Activated naive CD8-positive, alpha-beta T cell treated with anti-CD3 and anti-CD28 coated beads, Interleukin-2, amount 50 U/mL, for 24 hours (primary cell): ENCODE data around the gene MLN.
A peak's percentile ranks its signal among the peaks of the same experiment; 100 is the strongest.

Experiments used
- ATAC-seq: fragments of 150-1000 bp; cut with Tn5 transposase; one replicate; pipeline ENCODE4 v1.10.0; 2021
- DNase-seq: peaks from one replicate; pipeline ENCODE4 v3.0.0; 2021
- H3K27ac Mint-ChIP-seq: one replicate; pipeline ENCODE4 v1.8.0; 2021; ENCODE audit warnings: mild to moderate bottlenecking, mixed read lengths
- H3K27me3 Mint-ChIP-seq: one replicate; pipeline ENCODE4 v1.8.0; 2021; ENCODE audit warnings: mixed read lengths
- H3K36me3 Mint-ChIP-seq: one replicate; pipeline ENCODE4 v1.8.0; 2021; ENCODE audit warnings: low read depth, mixed read lengths
- H3K4me1 Mint-ChIP-seq: one replicate; pipeline ENCODE4 v1.8.0; 2021; ENCODE audit warnings: mixed read lengths
- H3K4me3 Mint-ChIP-seq: one replicate; pipeline ENCODE4 v1.8.0; 2021; ENCODE audit warnings: mild to moderate bottlenecking, moderate library complexity, mixed read lengths
- H3K9me3 Mint-ChIP-seq: one replicate; pipeline ENCODE4 v1.8.0; 2021; ENCODE audit warnings: mixed read lengths

MLN gene

DNA sequence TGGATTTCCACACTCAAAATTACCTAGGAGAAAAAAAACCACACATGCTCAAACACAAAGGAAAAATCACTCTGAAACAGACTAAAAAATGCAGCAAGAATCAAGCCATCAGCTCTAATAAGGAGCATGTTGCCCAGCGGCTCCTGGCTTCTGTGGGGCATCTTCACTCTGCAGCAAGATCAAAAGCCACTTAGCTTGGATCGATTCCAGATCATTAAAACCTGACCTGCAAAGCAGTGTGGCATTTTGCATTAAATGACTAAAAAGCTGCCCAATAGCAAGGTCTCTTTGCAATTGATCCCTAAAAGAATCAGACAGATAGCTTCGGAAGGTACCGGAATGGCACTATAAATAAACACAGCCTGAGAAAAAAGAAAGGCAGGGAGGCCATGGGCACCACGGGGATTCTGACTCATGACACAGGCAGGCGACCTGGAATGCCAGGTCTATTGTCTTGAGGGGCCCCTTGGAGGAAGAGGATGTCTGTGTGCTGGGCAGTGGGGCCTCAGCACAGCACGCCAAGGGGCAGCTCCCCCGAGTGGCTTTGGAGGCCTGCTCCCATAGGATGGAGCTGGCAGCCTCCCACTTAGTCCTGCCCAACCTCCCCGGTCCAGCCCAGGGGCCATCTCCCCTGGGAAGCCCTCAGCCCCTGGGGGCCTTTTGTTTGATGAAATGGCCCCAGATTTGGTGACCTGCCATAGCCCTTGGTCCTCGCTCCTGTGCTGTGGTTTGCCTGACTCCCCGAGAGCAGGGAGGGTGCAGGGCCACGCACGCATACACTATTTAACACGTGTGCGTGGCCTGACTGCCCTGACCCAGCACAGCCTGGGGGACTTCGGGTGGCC, 22.4 kb downstream of the MLN start:
- Mint-ChIP-seq H3K36me3 (peaks cover 37% of the 10 kb centered on the region), H3K4me1 (peaks cover 23% of the 10 kb centered on the region), H3K27ac (no peak overlapping the region), H3K4me3 (no peak overlapping the region), H3K9me3 (no peaks in the 10 kb centered on the region), H3K27me3 (no peaks in the 10 kb centered on the region)
- ATAC-seq (no peak), DNase-seq (no peak)

DNA sequence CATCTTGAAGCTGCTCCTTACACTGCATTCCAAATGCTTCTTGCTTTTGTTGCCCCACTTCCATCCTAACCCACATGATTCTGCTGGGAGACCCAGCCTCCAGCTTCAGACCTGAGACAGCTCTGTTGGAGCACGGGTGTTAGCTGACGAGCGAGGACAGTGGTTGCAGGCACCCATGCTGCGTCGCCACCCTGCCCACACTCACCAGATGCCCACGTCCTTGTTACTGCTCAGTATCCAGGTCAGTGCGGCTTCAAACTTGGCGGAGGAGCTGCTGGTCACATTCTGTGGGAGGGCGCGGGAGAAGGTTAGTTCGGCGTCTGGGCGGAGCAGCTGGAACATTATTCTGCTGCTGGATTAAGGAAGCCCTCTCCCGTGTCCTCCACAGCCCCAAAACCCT, 23.9 kb downstream of the MLN start:
- Mint-ChIP-seq H3K4me3 (no peak overlapping the region), H3K36me3 (peaks cover 30% of the 10 kb centered on the region)
- no peak for ATAC-seq

DNA sequence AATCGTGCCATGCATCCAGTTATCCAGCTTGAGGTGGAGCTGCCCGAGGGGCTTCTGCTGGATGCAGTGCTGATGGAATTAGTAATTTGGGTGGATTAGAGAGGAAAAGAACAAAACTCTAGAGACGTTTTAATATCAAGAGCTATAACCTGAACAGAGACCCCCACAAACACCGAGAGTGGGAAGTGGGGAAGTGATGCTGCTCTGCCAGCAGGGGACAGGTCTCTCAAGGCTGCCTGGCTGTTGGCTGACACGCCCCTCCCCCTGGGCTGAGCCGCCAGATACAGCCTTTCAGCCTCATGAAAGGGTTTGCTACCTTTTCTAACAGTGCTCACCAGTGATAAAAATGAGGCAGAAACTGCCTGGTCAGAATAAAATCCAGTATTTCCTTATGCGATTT, 24.5 kb downstream of the MLN start:
- no peak overlapping the region for H3K4me3 Mint-ChIP-seq
- H3K4me1 Mint-ChIP-seq: peaks cover 4% of the 10 kb centered on the region
- peaks cover 32% of the 10 kb centered on the region for H3K36me3 Mint-ChIP-seq
- H3K27me3 Mint-ChIP-seq: no peaks in the 10 kb centered on the region
- H3K27ac Mint-ChIP-seq: no peak overlapping the region
- ATAC-seq (no peak), DNase-seq (no peak)
- H3K9me3 Mint-ChIP-seq: no peaks in the 10 kb centered on the region

More for the DNA sequence above, 23.9 kb downstream of the MLN start:
- Mint-ChIP-seq H3K27me3 (no peaks in the 10 kb centered on the region), H3K9me3 (no peaks in the 10 kb centered on the region), H3K27ac (no peak overlapping the region), H3K4me1 (peaks cover 9% of the 10 kb centered on the region)
- no peak for DNase-seq

DNA sequence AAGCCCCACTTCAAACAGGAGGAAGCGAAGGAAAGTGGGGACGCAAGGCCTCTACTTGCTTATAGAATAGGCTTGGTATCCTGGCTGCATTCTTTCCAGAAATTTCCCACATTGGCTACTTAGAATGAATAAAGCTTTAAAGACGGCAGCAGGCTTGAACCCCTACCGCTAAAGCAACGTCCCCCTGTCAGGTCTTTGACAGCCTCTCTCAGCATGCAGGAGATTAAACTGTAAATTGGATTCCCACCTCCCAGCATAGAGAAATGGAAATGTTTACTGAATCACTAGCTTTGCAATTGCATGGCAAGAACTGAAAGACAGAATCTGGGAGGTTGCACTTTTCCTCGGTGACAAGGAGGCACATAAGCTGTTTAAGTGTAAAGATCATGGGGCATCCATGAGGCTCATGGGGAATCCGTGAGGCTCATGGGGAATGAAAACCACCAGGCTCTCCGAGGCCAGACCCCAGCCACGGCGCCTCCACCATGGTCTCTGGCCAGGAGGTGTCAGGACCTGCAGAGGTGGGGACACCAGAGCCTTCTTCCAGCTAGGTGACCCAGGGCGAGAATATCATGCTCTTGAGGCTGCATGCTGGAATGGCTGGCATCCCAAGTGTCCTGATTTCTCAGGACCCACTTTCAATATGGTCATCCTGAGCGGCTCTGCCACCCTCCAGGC, 25.2 kb downstream of the MLN start:
- Mint-ChIP-seq H3K9me3 (no peaks in the 10 kb centered on the region), H3K27me3 (no peaks in the 10 kb centered on the region), H3K36me3 (peaks cover 26% of the 10 kb centered on the region), H3K4me1 (no peaks in the 10 kb centered on the region), H3K27ac (no peak overlapping the region), H3K4me3 (no peak overlapping the region)
- ATAC-seq (no peak), DNase-seq (no peak)

DNA sequence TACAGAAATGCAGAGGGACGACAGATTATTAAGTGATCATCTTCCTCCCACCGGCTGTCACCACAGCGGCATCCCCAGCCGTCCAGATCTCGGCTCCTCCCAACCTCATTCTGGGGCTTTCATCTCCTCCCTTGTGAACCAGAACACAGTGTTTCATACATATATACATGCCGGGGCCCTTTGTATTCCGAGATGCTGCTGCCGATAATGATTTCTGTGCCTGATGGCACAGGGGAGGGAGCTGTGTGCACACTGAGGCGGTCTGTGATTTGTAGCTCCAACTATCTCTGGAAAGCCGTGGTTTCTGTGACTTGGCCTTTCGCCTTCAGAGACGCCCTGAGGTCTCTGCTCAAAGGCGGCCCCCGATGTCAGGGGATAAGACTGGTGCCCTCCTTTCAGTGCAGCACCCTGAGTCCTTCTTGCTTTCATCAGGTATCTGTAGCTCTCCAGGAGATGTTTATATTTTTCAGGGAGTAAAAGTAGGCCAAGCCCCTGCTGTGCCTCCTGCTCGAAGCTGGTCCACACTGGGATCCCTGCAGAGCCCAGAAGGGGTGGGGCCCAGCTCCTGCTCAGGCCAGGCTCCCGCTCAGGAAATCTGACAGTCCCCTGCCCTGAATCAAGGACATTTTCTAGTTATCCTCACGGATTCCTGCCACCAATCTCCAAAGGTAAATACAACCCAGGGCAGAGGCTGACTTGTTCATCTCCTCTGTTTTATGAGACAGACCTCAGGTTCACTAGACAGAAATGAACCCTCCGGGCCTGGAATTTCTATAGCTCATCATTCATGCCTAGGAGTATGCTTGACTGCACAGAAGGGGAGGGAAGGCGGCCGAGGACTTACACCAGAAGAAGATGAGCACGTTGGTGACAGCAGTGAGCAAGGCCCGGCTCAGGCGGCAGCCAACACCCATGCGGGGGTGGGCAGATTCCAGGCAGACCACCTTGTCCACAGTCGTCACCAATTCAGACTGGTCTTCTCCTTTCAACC, 26.1 kb downstream of the MLN start:
- DNase-seq: no peak
- H3K27ac Mint-ChIP-seq: no peak overlapping the region
- H3K9me3 Mint-ChIP-seq: no peaks in the 10 kb centered on the region
- H3K4me1 Mint-ChIP-seq: no peaks in the 10 kb centered on the region
- ATAC-seq: no peak
- peaks cover 24% of the 10 kb centered on the region for H3K36me3 Mint-ChIP-seq
- H3K4me3 Mint-ChIP-seq: no peak overlapping the region
- H3K27me3 Mint-ChIP-seq: no peaks in the 10 kb centered on the region

DNA sequence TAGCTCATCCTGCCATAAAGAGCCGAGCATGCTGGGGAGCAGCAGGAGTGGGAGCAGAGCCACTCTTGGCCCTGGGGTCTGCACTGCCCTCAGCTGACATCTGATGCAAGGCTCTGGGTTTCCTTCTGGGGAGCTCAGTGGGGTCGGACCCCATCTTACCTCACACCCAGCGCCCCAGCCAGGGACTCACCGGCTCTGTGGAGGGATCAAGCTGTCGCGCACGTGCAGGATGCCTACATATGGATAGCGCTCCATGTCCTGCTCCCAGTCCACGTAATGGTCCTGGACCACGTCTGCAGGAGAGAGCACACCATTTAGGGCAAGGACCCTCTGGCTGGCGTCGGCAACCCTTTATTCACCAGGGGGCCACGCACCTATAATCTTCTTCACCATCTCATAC, 27.0 kb downstream of the MLN start:
- Mint-ChIP-seq H3K27ac (no peak overlapping the region), H3K4me3 (no peak overlapping the region), H3K9me3 (no peaks in the 10 kb centered on the region), H3K36me3 (peaks cover 27% of the 10 kb centered on the region), H3K27me3 (no peaks in the 10 kb centered on the region), H3K4me1 (no peaks in the 10 kb centered on the region)
- DNase-seq: no peak
- ATAC-seq: no peak

DNA sequence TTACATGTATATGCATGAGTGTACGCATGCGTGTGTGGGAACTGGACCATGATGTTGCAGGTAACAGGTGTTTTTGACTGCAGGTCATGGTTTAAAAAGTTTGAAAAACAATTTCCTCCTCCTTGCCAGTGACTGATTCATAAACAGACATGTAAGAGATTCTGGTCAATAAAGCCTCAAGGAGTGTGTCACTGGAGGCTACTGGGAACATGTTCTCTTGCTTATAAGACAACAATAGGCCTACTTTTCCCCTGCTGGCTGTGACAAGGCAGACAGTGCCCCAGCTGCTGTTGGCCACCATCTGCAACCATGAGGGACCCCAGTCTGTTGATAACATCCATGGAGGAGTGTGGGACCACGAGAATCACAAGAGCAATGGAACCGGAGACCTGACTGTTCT, 27.6 kb downstream of the MLN start:
- Mint-ChIP-seq H3K9me3 (no peaks in the 10 kb centered on the region), H3K27me3 (no peaks in the 10 kb centered on the region), H3K4me3 (no peak overlapping the region), H3K4me1 (no peaks in the 10 kb centered on the region), H3K27ac (no peak overlapping the region), H3K36me3 (peaks cover 27% of the 10 kb centered on the region)
- ATAC-seq (no peak), DNase-seq (no peak)

DNA sequence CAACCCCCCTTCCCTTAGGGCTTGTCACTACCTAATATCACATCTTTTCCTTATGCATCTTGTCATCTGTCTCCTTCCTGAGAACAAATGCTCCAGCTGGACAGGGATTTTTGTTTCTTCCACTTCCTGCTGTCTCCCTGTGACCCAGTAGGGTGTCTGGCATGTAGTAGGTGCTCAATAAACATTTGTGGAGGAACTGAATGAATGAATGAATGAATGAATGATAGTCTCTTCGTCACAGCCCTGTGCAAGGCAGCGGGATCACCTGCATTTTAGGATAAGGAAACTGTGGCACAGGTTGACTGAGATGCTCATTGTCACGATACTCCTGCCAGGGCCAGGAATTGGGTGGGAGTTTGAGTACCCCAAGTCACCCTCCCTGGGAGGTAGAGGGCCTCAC, 29.0 kb downstream of the MLN start:
- no peak overlapping the region for H3K27ac Mint-ChIP-seq
- ATAC-seq (no peak), DNase-seq (no peak)
- H3K27me3 Mint-ChIP-seq: no peaks in the 10 kb centered on the region
- H3K9me3 Mint-ChIP-seq: no peaks in the 10 kb centered on the region
- no peaks in the 10 kb centered on the region for H3K4me1 Mint-ChIP-seq
- no peak overlapping the region for H3K4me3 Mint-ChIP-seq
- H3K36me3 Mint-ChIP-seq: peaks cover 27% of the 10 kb centered on the region

DNA sequence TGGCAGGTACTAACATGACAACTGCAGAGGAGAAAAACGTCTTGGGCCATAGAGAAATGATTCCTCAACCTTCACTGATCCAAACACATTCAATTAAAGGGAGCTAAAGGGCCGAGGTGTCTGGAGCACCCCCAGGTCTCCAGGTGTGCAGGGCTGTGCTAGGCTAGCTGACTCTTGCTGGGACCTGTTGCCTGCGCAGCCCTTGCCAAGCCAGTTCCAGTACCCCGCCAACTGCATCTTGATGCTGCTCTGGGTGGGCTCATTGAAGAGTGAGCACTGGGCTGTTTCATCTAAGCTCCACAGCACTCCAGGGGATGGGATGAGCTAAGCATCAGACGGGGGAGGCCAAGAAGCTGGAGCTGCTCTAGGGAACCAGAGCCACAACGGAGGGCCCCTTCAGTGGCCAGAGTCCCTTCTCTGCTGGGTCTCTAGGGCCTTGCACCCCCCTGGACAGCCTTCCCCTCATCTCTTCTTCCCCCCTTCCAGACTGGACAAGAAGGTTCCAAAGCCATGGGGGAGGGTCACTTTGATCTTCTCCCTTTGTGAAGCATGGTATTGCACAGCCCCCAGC, 30.8 kb downstream of the MLN start:
- peaks cover 18% of the 10 kb centered on the region for H3K36me3 Mint-ChIP-seq
- no peak overlapping the region for H3K4me3 Mint-ChIP-seq
- H3K9me3 Mint-ChIP-seq: no peaks in the 10 kb centered on the region
- ATAC-seq (no peak), DNase-seq (no peak)
- peaks cover 2% of the 10 kb centered on the region for H3K27me3 Mint-ChIP-seq
- H3K4me1 Mint-ChIP-seq: no peaks in the 10 kb centered on the region
- no peak overlapping the region for H3K27ac Mint-ChIP-seq

DNA sequence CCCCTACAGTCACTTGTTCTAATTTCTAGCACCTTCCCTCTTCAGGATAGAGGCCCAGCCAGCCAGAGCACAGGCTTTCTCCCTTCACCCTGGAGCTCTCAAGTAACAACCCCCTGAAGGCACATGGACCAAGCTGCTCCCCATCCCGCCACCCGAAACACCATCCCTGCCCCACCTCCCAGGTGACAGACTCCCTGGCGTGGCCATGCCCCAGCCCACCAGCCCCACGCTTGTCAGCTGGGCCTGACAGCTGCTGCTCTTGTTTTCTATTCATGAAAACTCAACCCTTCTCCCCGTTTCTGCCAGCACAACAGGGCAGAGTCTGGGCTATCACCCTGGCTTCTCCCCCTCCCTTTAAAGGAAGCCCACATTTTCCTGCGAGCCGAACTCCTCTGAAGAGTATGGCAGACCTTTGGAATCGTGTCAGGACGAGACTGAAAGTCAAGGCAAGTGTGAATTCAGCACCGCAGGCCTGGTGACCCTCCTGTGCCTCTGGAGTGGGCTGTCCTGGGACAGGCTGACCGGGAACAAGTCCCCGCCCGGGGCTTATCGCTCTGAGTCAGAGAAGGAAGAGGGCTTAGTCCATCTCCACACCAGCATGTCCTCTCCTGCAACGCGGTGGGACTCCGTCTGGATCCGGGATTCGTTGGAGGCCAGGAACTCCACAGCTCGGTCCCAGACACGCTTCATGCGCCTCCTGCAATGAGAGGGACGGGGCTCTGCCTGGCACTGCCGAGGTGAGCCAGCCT, 31.5 kb downstream of the MLN start:
- Mint-ChIP-seq H3K4me3 (no peak overlapping the region), H3K9me3 (no peaks in the 10 kb centered on the region), H3K4me1 (no peaks in the 10 kb centered on the region), H3K27me3 (peaks cover 2% of the 10 kb centered on the region), H3K36me3 (peaks cover 17% of the 10 kb centered on the region), H3K27ac (no peak overlapping the region)
- ATAC-seq (no peak), DNase-seq (no peak)

DNA sequence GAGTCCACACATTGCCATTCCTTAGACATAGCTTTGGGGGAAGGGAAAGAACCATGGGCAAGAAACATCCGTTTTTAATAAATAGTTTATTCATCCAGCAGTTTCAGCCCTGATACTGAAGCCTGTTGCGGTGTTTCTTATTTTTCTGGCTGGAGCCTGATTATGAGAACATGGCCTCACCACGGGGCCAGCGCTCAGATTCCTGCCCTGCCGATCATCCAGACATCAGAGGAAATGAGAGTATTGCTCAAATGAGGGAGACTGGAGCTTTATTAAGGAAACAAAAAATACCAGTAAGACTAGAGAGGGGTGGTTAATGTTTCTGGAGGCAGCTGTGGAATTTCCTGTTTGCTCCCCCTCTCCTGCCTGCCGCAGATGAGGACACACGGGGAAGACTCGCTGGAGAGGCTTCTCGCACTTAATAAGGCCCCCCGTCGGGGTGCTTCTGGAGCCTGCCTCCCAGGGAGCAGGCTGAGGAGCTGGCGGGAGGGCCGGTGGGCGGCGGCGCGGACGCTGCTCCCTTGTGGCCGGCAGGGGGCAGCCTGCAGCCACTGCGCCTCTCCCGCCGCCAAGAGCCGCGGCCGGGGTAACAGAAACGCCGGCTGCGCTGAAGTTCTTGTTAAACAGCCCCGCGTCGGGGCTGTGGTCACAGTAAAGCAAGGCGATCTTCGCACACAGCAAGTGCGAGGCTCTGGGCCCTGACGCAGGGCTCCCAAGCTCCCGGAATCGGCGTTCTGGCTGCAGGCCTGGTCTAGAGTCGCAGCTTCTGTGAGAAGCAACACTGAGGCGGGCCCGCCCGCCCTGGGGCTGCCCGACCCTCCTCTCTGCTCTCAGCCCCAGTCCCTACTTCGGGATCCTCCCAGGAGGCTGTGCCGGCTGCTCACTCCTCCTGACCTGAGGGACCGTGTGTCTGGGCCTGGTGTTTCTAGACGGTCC, 32.4 kb downstream of the MLN start:
- DNase-seq: peak; percentile 69
- Mint-ChIP-seq H3K9me3 (no peaks in the 10 kb centered on the region), H3K4me1 (no peaks in the 10 kb centered on the region), H3K27me3 (peaks cover 5% of the 10 kb centered on the region), H3K36me3 (peaks cover 14% of the 10 kb centered on the region), H3K4me3 (no peak overlapping the region), H3K27ac (no peak overlapping the region)
- ATAC-seq: peak; percentile 72

DNA sequence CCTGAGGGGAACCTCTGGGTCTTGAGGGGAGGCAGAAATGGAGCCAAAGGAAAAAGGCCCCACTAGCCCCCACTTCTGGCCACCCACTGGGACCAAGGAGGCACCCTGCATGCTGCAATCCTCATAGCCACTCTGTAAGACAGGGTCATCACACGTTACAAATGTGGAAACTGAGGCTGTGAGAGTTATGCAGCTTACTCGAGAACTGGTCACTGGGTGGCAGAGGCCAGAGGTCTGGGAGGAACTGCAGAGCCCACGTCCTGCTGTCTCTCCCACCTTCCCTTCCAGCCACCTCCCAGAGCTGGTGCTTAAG, 33.0 kb downstream of the MLN start:
- Mint-ChIP-seq H3K27me3 (peaks cover 6% of the 10 kb centered on the region), H3K27ac (no peak overlapping the region), H3K4me1 (no peaks in the 10 kb centered on the region), H3K36me3 (peaks cover 10% of the 10 kb centered on the region), H3K4me3 (no peak overlapping the region), H3K9me3 (no peaks in the 10 kb centered on the region)
- ATAC-seq (no peak), DNase-seq (no peak)
